Hematopoietic multipotent progenitor cell (in vitro differentiated cells): ENCODE results near the gene DCAF7. TPM values are rescaled to one million over a fixed set of nuclear protein-coding genes. Genes with fewer than 3 reads are reported as not detected.
A peak's percentile ranks its signal among the peaks of the same experiment; 100 is the strongest.

Experiments
- DNase-seq, 3 donors: peaks; one replicate each; pipeline ENCODE4 v3.0.0-alpha.2; 2011 to 2015; ENCODE audit warnings: low read depth in 2 of 3, low spot score in 2 of 3
- total RNA-seq: library from RNA; depleted of rRNA; stranded (reverse); fragments of >200 nt; gene quantifications from one replicate; pipeline ENCODE4 v1.2.3, GENCODE V29; 2012

DCAF7 gene
- total RNA-seq, 1 donor: 81.9 TPM

GRCh38 chr17:63578769-63579111, 28.5 kb downstream of the DCAF7 start:
- no peak for DNase-seq

- no peak for DNase-seq
These were observed 29.4 kb downstream of the DCAF7 start for GRCh38 chr17:63579633-63580032.

GRCh38 chr17:63587770-63588169, 37.5 kb downstream of the DCAF7 start:
- no peak for DNase-seq

GRCh38 chr17:63588797-63589196, 38.5 kb downstream of the DCAF7 start:
- DNase-seq: no peak

GRCh38 chr17:63589646-63590045, 39.4 kb downstream of the DCAF7 start:
- no peak for DNase-seq

- DNase-seq: no peak
These were observed 42.5 kb downstream of the DCAF7 start for GRCh38 chr17:63592797-63593196.

- DNase-seq: no peak
These were observed 44.9 kb downstream of the DCAF7 start for GRCh38 chr17:63595132-63595531.

- peak in 1 of 3 donors; percentile 40 for DNase-seq
These were observed 46.7 kb downstream of the DCAF7 start for GRCh38 chr17:63596856-63597586.

- DNase-seq: no peak
These were observed 48.0 kb downstream of the DCAF7 start for GRCh38 chr17:63598281-63598680.

- DNase-seq: peak; percentile 59 to 79 (median 78)
These were observed 50.5 kb downstream of the DCAF7 start, which contains the start of gene TACO1 for GRCh38 chr17:63600569-63601438. Gene TACO1, plus strand, starts transcription at chr17:63600895. Its CDS starts 189 bp downstream, at chr17:63601084.

GRCh38 chr17:63601439-63602371, 51.4 kb downstream of the DCAF7 start:
- DNase-seq: no peak

GRCh38 chr17:63609816-63610573, 59.7 kb downstream of the DCAF7 start:
- no peak for DNase-seq

- DNase-seq: no peak
These were observed 60.6 kb downstream of the DCAF7 start for GRCh38 chr17:63610854-63611253.

GRCh38 chr17:63611354-63611753, 61.1 kb downstream of the DCAF7 start:
- no peak for DNase-seq

GRCh38 chr17:63613663-63614062, 63.4 kb downstream of the DCAF7 start:
- DNase-seq: no peak

- DNase-seq: no peak
These were observed 71.0 kb downstream of the DCAF7 start for GRCh38 chr17:63621229-63621683.

- peak; percentile 90 to 100 (median 99) for DNase-seq
These were observed 71.7 kb downstream of the DCAF7 start, which contains the start of gene MAP3K3 for GRCh38 chr17:63621684-63622573. Gene MAP3K3, plus strand, starts transcription at chr17:63622417. Its CDS starts 343 bp downstream, at chr17:63622760.

- DNase-seq: peak in 2 of 3 donors; percentile 50 to 60
These were observed 72.5 kb downstream of the DCAF7 start for GRCh38 chr17:63622574-63623390.
